ENCODE results near the gene RAPGEF4.

GRCh38 chr2:172909454-172909853 lies 173.8 kb downstream of the RAPGEF4 start:
- no peak for TF ChIP-seq CTCF (conservative IDR thresholded peaks at IDR 0.05; ENCODE audit: low read length)
- TF ChIP-seq EZH2phosphoT487 (IDR thresholded peaks at IDR 0.05; ENCODE audit: borderline replicate concordance) = no peak
